CD4-positive, alpha-beta T cell treated with Interleukin-6 at 100 ng/mL for 8 hours (primary cell): ENCODE data around the gene BTG2.

ENCODE experiments used
- DNase-seq: peaks from one replicate; pipeline ENCODE4 v3.0.0-alpha.2; 2020; ENCODE audit warnings: mixed read lengths, low spot score

BTG2 gene

DNA sequence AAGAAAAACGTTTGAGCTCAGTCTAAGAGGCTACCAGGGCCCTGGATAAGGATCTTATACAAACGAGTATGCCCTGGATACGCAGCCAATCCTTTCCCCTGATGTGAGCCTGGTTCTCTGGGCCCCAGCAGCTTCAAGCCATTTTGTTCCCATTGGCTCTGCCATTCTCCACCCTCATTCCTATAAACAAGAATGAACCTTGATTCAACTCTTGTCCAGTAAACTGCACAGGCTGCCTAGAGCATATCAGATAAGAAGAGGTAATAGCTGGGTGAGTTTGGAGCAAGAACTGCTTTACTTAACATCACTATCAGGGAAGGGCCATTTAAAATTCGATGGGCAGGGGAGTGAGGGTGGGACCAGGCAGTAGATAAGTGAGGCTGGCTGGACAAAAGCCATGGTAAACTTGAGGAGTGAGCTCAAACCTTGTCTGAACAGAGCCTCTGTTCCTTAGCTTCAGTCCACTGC, 11.3 kb downstream of the BTG2 start:
- DNase-seq, result no peak

DNA sequence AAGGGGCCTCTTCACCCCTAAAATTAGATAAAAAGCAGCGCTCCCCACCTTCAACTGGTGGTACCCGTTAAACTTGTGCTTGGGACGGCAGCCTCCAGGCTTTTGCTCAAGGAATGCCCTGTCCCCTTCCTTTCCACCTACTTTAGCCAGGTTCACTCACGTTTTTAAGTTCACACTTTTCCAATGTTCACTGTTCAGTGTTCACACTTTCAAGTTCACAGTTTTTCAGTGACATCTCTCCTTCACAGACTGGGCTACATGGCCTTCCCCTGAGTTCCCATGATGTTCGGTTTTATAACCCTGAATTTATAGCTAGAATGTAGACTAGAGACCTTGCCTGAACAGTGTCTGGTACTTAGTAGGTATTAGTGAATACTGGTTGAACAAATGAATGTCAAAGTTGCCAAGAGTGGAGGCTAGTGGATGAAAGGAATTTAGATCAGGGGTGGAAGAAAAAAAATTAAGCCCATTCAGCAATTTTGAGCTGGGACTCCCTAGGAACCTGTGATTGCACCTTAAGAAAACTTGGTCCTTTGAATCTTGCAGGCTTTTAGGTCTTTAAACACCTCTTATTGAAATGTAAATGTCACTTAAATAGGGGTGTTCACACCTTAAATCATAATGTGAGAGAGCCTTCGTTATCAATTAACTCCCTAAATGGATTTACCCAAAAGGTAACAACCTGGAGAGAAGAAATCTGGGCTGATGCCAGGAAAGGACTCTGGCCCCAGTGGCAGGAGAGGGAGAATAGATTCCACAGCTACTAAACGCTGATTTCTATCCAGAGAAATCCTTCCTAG, 12.3 kb downstream of the BTG2 start:
- no peak for DNase-seq

DNA sequence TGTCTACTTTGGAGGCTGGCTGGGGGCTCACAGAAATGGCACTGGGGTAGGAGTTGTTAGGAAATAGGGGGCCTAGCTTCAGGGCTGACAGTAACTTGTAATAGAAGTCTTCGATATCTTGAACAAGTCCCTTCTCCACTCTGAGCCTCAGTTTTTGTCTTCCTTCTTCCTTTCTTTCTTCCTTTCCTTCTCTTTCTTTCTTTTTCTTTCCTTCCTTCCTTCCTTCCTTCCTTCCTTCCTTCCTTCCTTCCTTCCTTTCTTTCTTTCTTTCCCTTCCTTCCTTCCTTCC, 12.9 kb downstream of the BTG2 start:
- DNase-seq, result no peak

DNA sequence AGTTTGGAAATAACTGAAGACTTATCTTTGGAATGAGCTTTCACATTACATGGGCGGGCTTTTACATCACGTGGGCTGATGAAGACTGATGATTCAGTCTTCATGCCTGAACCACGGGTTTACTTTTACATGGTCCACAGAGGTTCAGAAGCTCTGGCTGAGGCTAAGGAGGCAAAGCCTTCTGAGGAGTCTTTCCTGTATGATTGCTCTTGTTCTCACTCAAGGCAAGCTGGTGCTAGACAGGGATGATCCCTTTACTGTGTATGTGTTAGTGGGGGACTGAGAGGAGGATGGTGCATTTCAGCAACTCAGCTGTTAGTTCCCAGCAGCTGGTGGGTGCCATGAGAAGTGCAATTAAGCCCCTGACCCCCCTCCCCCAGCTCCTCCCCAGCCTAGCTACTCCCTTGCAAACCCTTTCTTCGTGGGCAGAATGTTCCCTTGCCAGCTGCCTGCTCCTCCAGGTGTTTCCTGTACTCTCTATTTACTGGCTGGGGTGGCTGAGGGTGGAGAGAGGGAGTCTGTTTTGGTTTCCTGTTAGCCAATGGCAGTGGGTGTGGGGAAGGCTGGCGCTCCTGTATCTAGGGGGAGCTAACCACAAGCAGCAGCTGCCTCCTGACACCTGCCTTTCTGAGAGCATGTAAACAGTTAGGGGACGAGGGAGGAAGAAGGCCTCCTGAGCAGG, 15.4 kb downstream of the BTG2 start:
- DNase-seq, result peak; percentile 90

DNA sequence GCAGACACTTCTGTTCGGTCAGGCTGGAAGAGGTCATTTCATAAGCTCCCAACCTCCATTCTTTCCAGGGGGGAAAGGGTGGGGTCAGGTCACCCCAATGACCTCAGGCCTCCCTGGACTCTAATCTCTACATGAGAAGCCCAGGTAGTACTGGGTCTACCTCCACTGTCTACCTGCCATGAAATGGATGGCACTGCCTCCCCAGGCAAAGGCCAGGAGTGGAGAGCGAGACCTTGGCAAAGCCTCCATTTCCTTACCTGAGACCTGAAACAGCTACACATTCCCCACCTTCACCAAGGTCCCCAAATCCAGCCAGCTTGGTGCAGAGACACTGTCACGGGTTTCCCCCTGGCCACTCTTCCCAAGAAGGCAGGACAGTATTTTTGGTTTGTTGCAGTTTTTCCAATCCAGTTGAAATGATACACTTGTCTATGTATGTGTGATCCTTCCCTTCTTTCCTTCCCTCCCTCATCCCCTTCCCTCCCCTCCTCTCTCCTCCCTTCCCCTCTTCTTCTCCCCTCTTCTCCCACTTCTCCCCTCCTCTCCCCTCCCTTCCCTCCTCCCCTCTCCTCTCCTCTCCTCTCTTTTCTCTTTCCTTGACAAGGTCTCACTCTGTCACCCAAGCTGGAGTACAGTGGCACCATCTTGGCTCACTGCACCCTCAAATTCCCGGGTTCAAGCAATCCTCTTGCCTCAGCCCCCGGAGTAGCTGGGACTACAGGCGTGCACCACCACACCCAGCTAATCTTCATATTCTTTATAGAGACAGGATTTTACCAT, 16.1 kb downstream of the BTG2 start:
- no peak for DNase-seq

DNA sequence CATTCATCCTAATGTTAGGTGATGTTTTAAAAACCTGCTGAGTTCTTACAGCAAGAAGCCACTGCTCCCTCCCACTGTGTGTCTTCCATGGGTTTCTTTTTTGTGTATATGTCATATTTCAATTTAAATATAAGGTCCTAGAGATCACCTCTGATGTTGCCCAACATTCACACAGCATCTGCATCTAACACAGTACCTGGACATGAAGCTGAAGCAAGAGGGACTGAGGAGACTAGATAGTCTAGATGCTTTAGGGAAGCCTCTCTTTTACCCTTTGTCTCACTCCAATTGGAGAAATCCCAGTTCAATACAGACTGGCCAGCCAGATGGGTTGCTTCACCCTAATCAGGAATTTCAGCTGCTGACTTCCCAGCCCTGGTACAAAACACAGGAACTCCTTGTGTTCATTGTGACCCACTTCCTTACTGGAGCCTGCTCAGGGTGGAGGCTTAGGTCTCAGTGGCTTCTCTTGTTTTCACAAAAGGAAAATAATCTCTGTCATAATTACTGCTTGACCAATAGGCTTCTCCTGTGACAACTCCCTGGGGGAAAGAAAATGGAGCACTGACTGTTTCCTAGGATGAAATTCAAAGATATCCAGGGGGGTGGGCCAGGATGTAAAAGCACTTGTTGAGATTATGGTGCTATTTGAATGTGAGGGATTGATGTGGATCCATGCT, 17.3 kb downstream of the BTG2 start:
- DNase-seq, result no peak

DNA sequence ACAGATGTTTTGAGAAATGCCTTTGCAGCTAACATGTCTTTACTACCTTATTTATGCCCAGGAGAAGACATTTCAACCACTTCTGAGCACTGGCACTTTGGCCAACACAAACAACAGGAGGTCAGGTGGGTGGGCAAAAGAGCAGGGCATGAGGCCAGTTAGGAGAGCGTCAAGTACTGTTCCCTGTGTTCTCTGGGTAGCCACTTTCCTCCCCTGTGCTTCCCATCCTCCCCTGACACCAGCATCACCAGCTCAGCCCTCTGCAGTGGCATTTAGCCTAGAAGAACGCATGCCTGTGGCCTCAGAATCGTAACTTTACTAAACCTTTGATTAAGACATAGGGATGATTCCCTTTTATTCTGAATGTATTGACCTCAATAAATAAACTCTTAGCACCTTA, 18.3 kb downstream of the BTG2 start:
- DNase-seq, result no peak

DNA sequence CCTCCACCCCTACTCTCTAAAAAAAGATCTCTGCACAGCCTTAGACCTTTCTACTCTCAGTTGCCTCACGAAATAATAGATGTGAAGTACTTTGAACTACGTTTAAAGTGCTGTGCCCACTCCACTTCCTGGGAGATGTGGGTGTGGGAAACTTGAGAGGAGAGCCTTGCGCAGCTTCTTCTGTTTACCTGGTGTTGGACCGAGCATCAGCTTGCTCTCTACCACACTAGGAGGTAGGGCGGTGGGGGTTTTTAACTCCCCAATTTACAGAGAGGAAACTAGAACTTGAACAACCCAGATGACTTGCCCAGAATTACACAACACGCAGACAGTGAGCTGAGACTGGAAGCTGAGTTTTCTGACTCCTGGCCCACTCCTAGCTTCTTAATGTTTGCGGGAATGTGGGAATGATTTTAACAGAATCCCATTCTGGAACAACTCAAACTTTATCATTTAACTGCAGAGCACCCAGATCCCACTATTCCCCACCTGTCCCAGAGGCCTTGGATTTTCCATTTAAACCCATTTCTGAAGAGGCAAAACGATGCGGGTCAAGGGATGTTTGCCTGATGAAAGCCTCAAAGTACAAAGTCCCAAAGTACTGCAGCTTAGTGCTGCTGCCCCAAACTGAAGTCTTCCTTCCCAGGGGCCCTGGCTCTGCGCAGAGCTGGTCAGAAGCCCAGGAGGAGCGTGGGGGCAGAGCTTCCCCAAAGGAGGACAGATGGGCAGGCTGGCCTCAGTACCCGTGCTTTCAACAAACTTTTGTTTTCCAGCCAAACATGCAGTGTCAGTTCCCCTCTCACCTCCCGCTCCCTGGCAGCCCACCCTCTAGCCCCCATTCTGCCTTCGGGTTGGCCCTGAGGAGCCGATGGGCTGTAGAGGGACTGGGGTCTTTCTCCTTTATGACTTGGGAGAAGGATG, 19.0 kb downstream of the BTG2 start:
- peak; percentile 82 for DNase-seq

DNA sequence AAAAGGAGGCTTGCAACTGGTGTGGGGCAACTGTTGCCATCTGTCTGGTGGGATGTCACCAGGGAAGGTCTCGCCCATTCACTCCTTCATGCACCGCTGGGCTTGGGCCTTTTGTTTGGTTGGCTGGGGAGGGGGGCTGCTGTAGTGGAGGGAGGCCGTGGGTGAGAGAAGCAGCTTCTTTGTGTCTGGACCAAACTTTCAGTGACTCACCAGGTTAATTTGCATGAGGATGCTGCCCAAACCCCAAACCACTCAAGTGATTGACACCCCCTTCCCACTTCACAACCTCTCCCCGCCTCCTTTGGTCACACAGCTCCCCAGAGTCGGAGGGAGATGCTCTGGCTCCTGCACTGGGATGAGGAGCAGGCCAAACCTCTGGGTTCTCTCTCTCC, 19.7 kb downstream of the BTG2 start:
- peak; percentile 73 for DNase-seq

DNA sequence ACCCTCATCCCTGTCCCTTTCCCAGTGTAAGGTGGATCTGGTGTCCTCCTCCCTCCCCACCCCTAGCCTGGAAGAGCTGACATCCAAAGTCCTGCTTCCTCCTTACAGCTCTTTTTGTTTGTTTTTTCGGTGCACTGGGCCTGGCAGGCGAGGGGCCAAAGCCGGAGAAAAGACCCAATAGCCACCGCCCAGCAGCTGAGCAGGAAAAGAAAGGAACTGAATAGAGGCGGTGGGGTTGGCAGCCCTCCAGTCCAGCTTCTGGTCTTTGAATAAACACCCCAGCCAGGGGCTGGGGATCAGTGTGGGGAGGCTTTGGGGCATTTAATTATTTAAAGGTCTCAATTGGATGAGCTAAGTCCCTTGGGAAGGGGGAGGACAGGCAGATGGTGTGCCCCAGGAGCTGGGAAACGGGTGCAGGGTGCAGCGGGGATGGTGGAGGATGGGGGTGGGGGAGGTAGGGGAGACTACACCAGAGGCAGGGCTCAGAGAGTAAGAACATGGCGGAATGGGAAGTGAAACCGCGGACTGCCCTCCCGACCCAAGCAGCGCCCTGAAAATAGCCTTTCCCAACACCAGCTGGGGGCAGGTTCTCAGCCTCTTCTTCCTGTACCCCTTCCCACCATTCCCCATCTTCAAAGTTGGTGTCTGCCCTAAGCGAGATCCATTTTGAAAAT, 20.2 kb downstream of the BTG2 start:
- DNase-seq, result no peak

DNA sequence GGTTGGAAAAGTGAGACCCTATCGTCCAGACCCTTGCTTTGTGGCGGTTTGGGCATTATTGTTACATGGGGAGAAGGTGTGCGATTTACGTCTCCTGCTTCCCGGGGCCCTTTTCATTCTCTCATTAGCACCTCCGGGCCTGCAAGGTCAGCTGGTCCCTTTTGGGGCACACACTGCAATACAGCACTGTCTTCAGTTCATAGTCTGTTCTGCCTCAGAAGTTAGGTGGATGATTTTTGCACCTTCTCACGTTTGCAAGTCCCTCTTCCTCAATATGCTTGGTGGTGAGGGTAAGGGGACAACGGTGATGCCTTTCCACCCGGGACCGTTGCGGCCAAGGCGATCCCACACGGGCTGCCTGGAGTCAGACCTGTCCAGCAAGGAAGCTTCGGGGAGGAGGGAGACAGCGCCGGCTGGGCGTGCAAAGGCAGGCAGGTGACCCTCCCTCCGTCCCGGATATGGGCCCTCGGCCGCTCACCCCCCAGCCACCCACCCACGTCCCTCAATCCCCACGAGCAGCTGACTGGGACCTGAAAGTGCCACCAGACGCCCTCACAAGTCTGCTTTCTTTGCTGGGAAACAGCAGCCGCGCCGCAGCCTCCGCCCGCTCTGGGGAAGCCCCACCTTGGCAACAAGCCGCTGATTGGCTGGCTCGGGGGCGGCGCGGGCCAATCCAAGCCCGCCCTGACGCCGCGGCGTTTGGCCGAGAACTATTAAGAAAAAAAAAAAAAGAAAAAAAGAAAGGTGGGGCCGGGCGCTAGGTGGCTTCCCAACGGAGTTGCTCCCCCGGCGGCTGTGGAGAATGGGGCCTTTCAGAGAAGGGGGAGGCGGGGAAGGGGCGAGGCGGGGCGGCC, 21.7 kb downstream of the BTG2 start:
- peak; percentile 95 for DNase-seq

DNA sequence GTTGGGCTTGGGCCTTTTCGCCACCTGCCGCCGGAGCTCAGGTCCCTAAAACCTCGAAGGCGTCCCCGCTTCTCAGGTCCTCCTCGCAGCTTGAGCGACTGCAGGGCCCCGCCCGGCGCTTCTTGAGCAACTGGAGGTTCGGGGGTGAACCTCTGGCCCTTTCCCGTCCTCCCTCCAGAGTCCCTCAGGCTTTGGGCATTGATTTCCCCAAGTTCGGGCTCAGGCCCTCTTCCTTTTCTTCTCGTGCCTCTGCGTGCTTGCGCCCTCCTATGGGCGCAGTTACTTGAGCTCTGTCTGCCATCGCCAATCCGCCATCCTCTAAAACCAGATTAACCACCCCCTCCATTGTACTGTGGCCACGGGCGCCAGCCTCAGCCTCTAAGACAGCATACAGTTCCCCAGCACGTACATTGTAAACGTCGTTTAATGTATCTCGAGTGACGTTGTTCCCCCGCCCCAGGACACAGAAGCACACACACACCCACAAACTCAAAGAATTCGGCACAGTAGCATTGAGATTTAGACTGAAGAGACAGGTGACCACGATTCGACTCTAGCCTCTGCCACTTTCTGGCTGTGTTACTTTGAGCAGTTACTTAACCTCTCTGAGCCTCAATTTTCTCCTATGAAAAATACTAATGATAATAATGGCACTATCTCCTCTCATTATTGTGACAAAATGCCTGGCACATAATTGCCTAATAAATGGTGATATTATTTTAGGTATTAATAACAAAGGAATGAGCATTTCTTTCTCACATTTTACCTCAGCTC, 22.6 kb downstream of the BTG2 start:
- peak; percentile 73 for DNase-seq

DNA sequence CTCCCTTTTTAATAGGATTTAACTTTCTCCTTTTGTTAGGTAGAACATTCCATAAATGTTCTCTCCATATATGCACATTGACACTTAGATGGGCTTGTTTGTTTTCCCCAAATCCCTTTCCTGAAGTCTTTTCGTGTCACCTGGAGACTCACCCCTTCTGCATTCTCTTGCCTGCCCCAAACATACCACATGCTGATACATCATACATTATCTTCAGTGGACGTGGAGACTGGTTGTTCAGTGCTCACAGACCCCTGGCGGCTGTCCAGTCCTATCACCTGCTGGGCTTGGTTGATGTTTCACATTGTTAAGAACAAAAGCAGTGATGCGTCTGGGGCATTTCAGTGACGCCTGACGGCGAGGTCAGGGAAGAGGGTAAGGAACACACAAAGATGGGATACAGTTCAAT, 23.4 kb downstream of the BTG2 start:
- DNase-seq, result no peak

DNA sequence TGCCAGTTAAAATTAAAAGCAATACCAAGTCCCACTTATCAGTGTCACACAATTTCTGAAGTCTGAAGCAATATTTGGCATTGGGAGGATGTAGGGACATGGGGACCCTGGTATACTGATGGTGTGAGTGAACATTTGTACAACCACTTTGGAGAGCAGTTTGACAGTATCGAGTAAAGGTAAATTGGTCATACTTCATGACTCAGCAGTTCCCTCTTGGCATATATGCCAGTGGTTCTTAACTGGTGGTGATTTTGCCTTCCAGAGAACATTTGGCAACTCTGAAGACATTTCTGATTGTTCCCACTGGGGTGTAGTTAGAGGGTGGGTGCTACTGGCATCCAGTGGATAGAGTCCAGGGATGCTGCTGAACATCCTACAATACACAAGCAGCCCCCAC, 25.9 kb downstream of the BTG2 start:
- no peak for DNase-seq

DNA sequence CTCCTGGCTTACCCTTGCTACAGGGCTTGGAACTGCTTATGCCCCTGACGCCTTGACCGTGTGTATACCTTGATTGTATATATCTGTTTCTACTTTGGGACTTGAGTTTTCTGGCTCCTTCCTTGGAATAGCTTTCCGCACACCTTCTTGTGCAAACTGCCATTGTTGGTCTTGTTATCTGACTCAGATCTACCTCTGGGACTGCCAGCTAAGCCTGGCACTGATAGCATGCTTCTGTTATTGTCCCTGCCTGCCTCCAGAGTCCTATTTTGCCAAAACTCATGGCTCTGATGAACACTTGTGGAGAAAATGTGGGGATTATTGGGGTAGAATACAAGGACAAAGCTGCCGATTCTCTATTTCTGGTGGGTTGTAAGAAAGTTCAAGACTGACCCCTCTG, 30.2 kb downstream of the BTG2 start:
- DNase-seq, result no peak

DNA sequence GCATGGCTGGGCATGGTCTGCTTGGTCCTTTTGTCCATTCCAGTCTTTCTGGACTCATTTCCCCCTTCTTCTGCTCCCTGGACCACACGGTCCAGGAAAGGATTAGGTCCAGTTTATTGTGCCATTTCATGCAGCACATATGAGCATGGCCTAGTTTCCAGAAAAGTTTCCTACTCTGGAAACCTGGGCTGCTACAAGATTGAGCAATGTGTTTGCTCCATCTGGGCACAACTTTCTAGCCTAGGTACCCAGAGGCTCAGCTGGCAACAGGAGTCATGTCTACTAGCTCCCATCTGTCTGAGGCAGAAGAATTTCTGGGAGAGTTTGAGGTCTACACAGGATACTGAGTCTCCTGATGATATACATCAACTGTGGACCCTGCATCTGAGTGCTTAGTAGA, 30.8 kb downstream of the BTG2 start:
- no peak for DNase-seq

DNA sequence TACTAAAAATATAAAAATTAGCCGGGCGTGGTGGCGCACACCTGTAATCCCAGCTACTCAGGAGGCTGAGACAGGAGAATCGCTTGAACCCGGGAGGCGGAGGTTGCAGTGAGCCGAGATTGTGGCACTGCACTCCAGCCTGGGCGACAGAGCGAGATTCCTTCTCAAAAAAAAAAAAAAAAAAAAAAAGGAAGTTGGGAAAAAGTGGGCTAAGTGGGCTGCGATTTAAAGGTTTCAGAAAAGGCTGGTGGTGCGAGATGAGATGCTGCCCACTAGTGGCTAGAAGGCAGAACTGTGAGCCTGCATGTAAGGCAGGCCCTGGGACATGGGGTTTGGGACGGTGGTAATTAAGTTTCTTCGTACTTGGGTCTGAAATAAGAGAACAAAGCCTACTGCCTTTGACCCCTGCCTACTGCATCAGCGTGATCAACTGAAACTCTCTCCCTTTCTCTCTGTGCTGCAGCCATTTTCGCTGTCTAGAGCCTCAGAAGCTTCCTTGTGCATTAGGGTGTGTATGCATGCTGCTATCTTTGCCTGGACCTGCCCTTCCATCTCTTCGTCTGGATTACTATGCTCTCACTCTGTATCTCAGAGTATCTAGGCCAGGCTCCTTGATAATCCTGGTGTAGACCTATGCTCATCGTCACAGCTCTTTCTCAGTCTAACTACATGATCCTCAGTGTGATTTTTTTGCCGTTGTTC, 33.2 kb downstream of the BTG2 start:
- peak; percentile 67 for DNase-seq

DNA sequence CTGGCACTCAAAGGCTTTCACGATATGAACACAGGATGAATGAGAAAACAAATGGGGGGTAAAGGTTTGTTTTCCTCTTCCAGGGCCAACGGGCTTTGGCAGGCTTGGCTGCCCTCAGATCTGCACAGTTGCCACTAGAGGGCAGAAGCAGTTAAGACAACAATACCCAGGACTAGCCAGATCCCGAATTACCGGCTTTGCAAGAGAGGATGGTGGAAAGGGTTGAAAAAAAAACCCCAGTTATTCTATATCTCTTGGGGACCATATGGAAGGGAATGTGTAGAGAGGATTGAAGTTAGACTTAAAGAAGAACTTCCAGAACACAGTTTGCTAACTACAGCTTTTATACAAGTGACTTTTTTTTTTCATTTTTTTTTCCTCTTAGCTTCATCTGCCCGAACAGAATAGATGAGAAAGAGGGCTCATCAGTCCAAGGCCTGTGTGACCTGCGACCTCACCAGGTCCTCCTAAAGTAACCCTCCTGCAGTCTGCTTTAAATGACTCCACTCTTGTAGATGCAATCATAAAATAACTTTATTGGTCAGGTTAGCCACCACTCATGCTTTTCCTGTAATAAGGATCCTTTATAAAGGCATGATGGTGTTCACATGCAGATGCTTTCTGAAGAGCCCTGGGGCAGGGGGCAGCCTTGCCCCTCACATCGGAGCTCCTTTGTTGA, 34.9 kb downstream of the BTG2 start:
- peak; percentile 72 for DNase-seq
